Esophagus (tissue), 2 donors: Measurements from ENCODE around the gene NACC2. TPM values are rescaled to one million over a fixed set of nuclear protein-coding genes. Genes with fewer than 3 reads are reported as not detected.
"Not testable (repeated sequence)": the region's sequence is repeated elsewhere in the genome, so short reads cannot be mapped to it uniquely, and the experiment has no call there.

Experiments
- H3K27ac ChIP-seq, 2 donors: one replicate each; pipeline ENCODE4 v1.5.1; 2013; ENCODE audit warnings: low read depth in 2 of 2, mild to moderate bottlenecking in 2 of 2, inconsistent platforms in 1 of 2, low read length in 1 of 2, moderate library complexity in 1 of 2
- H3K27me3 ChIP-seq, 2 donors: one replicate each; pipeline ENCODE4 v1.6.1; 2013; ENCODE audit warnings: low read length in 2 of 2, control low read depth in 1 of 2, mild to moderate bottlenecking in 1 of 2; ENCODE audit not compliant: insufficient read depth in 2 of 2, control insufficient read depth in 1 of 2
- H3K36me3 ChIP-seq, 2 donors: one replicate each; pipeline ENCODE4 v1.6.1; 2013; ENCODE audit warnings: low read length in 1 of 2; ENCODE audit not compliant: control insufficient read depth in 2 of 2, insufficient read depth in 2 of 2
- H3K4me1 ChIP-seq, 2 donors: one replicate each; pipeline ENCODE4 v1.6.1; 2013; ENCODE audit warnings: low read length in 1 of 2; ENCODE audit not compliant: control insufficient read depth in 2 of 2, insufficient read depth in 2 of 2
- H3K4me3 ChIP-seq, 2 donors: one replicate each; pipeline ENCODE4 v1.5.1; 2013; ENCODE audit warnings: low read length in 2 of 2, mild to moderate bottlenecking in 2 of 2, low read depth in 1 of 2, moderate library complexity in 1 of 2
- H3K9me3 ChIP-seq, 2 donors: one replicate each; pipeline ENCODE4 v1.6.1; 2013; ENCODE audit warnings: mild to moderate bottlenecking in 2 of 2, low read depth in 1 of 2, low read length in 1 of 2, moderate library complexity in 1 of 2; ENCODE audit not compliant: control insufficient read depth in 2 of 2, insufficient read depth in 1 of 2
- WGBS, 2 donors: extraction: QIAGEN DNeasy Blood & Tissue Kit; methylation state at CpG; one replicate each; pipeline ENCODE4 v1.1.7; 2013; 5-methylcytosine and 5-hydroxymethylcytosine counted together
- polyA plus RNA-seq, 2 donors: library from polyadenylated mRNA; stranded (reverse); fragments of 200-250 nt; gene quantifications; one replicate each; pipeline ENCODE4 v1.2.3, GENCODE V29; 2013
- donor health status: healthy with polysubstance abuse.
- donor health status: Bipolar disorder and iron deficiency.

NACC2 gene
- polyA plus RNA-seq, 2 donors: 3.2 to 4.5 TPM

- Histone ChIP-seq H3K27me3 (no peaks in the 10 kb centered on the region), H3K9me3 (no peaks in the 10 kb centered on the region), H3K27ac (no peak overlapping the region), H3K4me3 (no peak overlapping the region), H3K36me3 (no peaks in the 10 kb centered on the region), H3K4me1 (peaks cover 0 to under 1% of the 10 kb centered on the region in 2 donors)
- WGBS, 2 donors: 86 to 92% methylated on average over 2 of the region's 2 CpGs
Measured at GRCh38 chr9:136036848-136037247, 58.2 kb downstream of the NACC2 start.

- peaks cover 0 to 2% of the 10 kb centered on the region in 2 donors for H3K4me1 ChIP-seq
- no peaks in the 10 kb centered on the region for H3K9me3 ChIP-seq
- H3K36me3 ChIP-seq: no peaks in the 10 kb centered on the region
- WGBS, 2 donors: 83 to 84% methylated on average over 6 of the region's 6 CpGs
- no peak overlapping the region for H3K4me3 ChIP-seq
- no peaks in the 10 kb centered on the region for H3K27me3 ChIP-seq
- no peak overlapping the region for H3K27ac ChIP-seq
Measured at GRCh38 chr9:136036050-136036449, 59.0 kb downstream of the NACC2 start.

- no peaks in the 10 kb centered on the region for H3K27me3 ChIP-seq
- H3K4me1 ChIP-seq: peaks cover 0 to 6% of the 10 kb centered on the region in 2 donors
- H3K27ac ChIP-seq: peak overlapping the region in 1 of 2 donors; percentile 5
- peaks cover 0 to 6% of the 10 kb centered on the region in 2 donors for H3K36me3 ChIP-seq
- 78 to 79% methylated on average over 13 of the region's 13 CpGs for WGBS, 2 donors
- no peak overlapping the region for H3K4me3 ChIP-seq
- peaks cover 0 to 2% of the 10 kb centered on the region in 2 donors for H3K9me3 ChIP-seq
Measured at GRCh38 chr9:136031741-136032730, 63.1 kb downstream of the NACC2 start.

- peaks cover 0 to 6% of the 10 kb centered on the region in 2 donors for H3K36me3 ChIP-seq
- H3K4me1 ChIP-seq: peaks cover 0 to 6% of the 10 kb centered on the region in 2 donors
- no peak overlapping the region for H3K27ac ChIP-seq
- H3K9me3 ChIP-seq: peaks cover 0 to 2% of the 10 kb centered on the region in 2 donors
- no peaks in the 10 kb centered on the region for H3K27me3 ChIP-seq
- H3K4me3 ChIP-seq: no peak overlapping the region
- 96% methylated on average over 8 of the region's 8 CpGs for WGBS, 2 donors
Measured at GRCh38 chr9:136031094-136031493, 64.0 kb downstream of the NACC2 start.

GRCh38 chr9:136029556-136029955, 65.5 kb downstream of the NACC2 start:
- Histone ChIP-seq H3K9me3 (peaks cover 0 to 2% of the 10 kb centered on the region in 2 donors), H3K4me1 (peaks cover 0 to 6% of the 10 kb centered on the region in 2 donors), H3K4me3 (no peak overlapping the region), H3K36me3 (peaks cover 0 to 6% of the 10 kb centered on the region in 2 donors), H3K27ac (no peak overlapping the region), H3K27me3 (no peaks in the 10 kb centered on the region)
- 60 to 85% methylated on average over 12 of the region's 12 CpGs for WGBS, 2 donors

GRCh38 chr9:136028760-136029470, 66.2 kb downstream of the NACC2 start:
- H3K4me1 ChIP-seq: peaks cover 3 to 6% of the 10 kb centered on the region in 2 donors
- WGBS, 2 donors: 80 to 81% methylated on average over 10 of the region's 10 CpGs
- peaks cover 0 to 2% of the 10 kb centered on the region in 2 donors for H3K9me3 ChIP-seq
- H3K27ac ChIP-seq: no peak overlapping the region
- H3K4me3 ChIP-seq: no peak overlapping the region
- H3K27me3 ChIP-seq: no peaks in the 10 kb centered on the region
- peaks cover 0 to 7% of the 10 kb centered on the region in 2 donors for H3K36me3 ChIP-seq

GRCh38 chr9:136026943-136027289, 68.2 kb downstream of the NACC2 start:
- not testable (repeated sequence) for H3K27ac ChIP-seq, H3K4me1 ChIP-seq, H3K9me3 ChIP-seq, H3K27me3 ChIP-seq, H3K4me3 ChIP-seq
- peaks cover 0 to 13% of the 10 kb centered on the region in 2 donors for H3K36me3 ChIP-seq
- WGBS, 2 donors: 86 to 89% methylated on average over 8 of the region's 8 CpGs

- Histone ChIP-seq H3K9me3 (peaks cover 0 to 2% of the 10 kb centered on the region in 2 donors), H3K27me3 (no peaks in the 10 kb centered on the region), H3K4me1 (peaks cover 4 to 7% of the 10 kb centered on the region in 2 donors), H3K4me3 (no peak overlapping the region), H3K36me3 (peaks cover 0 to 13% of the 10 kb centered on the region in 2 donors), H3K27ac (no peak overlapping the region)
- 84 to 88% methylated on average over 8 of the region's 8 CpGs for WGBS, 2 donors
Measured at GRCh38 chr9:136026266-136026942, 68.7 kb downstream of the NACC2 start.

- WGBS, 2 donors: 85% methylated on average over 10 of the region's 10 CpGs
- Histone ChIP-seq H3K4me3 (no peak overlapping the region), H3K36me3 (peaks cover 0 to 16% of the 10 kb centered on the region in 2 donors), H3K27me3 (no peaks in the 10 kb centered on the region), H3K27ac (no peak overlapping the region), H3K4me1 (peaks cover 4 to 7% of the 10 kb centered on the region in 2 donors), H3K9me3 (peaks cover 0 to 2% of the 10 kb centered on the region in 2 donors)
Measured at GRCh38 chr9:136025481-136025880, 69.6 kb downstream of the NACC2 start.
